Liver (tissue), 3 donors: ENCODE data around the gene WNT2.

Source experiments
- CTCF ChIP-seq: fragments of 150-350 bp; IDR thresholded peaks from 2 replicates; pipeline ENCODE4 v1.5.1; 2017; ENCODE audit warnings: improper control_type of control experiment, low read depth, low read length; ENCODE audit not compliant: missing input control
- EGR1 ChIP-seq, 2 donors: IDR thresholded peaks; 2 replicates each; pipeline ENCODE4 v1.6.1; 2016 to 2018; ENCODE audit warnings: antibody characterized with exemption in 2 of 2, low read depth in 2 of 2
- NR2F2 ChIP-seq: IDR thresholded peaks from 2 replicates; pipeline ENCODE4 v1.6.1; 2016; ENCODE audit warnings: antibody characterized with exemption
- RAD21 ChIP-seq, 2 donors: IDR thresholded peaks; 2 replicates each; pipeline ENCODE4 v1.6.1; 2016; ENCODE audit warnings: antibody characterized with exemption in 2 of 2, mild to moderate bottlenecking in 2 of 2
- REST ChIP-seq: IDR thresholded peaks from 2 replicates; pipeline ENCODE4 v1.6.1; 2016; ENCODE audit warnings: antibody characterized with exemption, mild to moderate bottlenecking
- RXRA ChIP-seq, 2 donors: IDR thresholded peaks; 2 replicates each; pipeline ENCODE4 v1.6.1; 2017 to 2018; ENCODE audit warnings: antibody characterized with exemption in 2 of 2, mild to moderate bottlenecking in 1 of 2
- YY1 ChIP-seq: IDR thresholded peaks from 2 replicates; pipeline ENCODE4 v1.6.1; 2016; ENCODE audit warnings: antibody characterized with exemption, mild to moderate bottlenecking
- donor health status: healthy.
- donor health status: healthy.

GRCh38 chr7:117231047-117231359 lies 91.9 kb downstream of the WNT2 start:
- TF ChIP-seq CTCF (no peak), RXRA (IDR thresholded peaks at IDR 0.05) (no peak), EGR1 (IDR thresholded peaks at IDR 0.05; ENCODE audit: low read depth in 2 of 2) (no peak), YY1 (no peak), RAD21 (IDR thresholded peaks at IDR 0.05) (no peak), REST (no peak), NR2F2 (no peak)
